ENCODE measurements around the gene INHBC.

Gene INHBC

DNA sequence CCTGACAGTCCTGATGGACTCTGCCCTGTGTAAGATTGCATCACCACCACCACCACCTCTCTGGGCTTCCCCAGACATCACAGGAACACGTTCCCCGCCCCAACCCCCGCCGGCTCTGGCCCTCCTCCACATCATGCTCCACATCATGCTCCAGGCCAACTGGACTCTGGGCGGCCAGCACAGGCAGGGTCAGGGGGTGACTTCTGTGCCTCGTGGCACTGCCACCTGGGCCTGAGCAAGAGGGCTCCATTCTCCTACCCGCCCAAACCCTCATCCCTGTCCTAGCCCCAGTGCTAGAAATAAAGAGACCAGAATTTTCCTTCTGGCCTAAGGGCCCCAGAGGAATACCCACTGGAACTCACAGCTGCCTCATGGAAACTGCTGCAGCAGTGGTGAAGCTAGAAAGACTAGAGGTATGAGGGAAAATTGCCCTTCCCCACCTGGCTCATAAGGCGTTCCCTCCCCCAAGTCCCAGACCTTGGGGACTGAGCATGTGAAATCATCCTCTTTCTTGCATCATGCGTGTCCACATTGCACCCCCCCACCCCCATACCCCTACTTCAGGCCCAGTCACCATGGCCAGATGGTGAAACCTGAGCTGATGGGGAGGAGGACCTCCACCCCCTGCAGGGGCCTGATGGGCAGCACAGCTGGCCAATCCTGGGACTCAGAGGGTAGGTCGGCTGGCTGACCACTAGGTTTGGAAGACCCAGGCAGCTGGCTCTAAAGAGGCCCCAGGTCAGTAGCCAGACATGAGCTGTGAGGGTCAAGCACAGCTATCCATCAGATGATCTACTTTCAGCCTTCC is 20.2 kb downstream of the INHBC start, which contains the start of gene INHBE:
Gene INHBE, plus strand, starts transcription at position 742 of the 808 bp plus-strand sequence. CDS start 230 bp downstream, outside the sequence.
- peak; percentile 25 for DNase-seq

DNA sequence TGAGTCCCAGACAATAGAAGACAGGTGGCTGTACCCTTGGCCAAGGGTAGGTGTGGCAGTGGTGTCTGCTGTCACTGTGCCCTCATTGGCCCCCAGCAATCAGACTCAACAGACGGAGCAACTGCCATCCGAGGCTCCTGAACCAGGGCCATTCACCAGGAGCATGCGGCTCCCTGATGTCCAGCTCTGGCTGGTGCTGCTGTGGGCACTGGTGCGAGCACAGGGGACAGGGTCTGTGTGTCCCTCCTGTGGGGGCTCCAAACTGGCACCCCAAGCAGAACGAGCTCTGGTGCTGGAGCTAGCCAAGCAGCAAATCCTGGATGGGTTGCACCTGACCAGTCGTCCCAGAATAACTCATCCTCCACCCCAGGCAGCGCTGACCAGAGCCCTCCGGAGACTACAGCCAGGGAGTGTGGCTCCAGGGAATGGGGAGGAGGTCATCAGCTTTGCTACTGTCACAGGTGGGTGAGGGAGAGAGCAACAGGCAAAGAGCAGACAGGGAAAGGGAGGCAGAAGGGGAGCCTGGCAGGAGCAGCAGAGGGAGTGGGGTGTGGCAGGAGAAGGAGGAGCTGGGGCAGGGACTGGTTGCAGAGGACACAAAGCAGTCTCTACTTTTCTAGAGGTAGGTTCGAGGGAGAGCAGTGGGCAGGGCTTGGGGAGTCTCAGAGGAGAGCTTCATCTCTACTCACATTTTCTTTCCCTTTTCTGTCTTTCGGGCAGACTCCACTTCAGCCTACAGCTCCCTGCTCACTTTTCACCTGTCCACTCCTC is 21.0 kb downstream of the INHBC start:
- no peak for DNase-seq

DNA sequence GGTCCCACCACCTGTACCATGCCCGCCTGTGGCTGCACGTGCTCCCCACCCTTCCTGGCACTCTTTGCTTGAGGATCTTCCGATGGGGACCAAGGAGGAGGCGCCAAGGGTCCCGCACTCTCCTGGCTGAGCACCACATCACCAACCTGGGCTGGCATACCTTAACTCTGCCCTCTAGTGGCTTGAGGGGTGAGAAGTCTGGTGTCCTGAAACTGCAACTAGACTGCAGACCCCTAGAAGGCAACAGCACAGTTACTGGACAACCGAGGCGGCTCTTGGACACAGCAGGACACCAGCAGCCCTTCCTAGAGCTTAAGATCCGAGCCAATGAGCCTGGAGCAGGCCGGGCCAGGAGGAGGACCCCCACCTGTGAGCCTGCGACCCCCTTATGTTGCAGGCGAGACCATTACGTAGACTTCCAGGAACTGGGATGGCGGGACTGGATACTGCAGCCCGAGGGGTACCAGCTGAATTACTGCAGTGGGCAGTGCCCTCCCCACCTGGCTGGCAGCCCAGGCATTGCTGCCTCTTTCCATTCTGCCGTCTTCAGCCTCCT is 21.6 kb downstream of the INHBC start:
- peak; percentile 43 for DNase-seq

DNA sequence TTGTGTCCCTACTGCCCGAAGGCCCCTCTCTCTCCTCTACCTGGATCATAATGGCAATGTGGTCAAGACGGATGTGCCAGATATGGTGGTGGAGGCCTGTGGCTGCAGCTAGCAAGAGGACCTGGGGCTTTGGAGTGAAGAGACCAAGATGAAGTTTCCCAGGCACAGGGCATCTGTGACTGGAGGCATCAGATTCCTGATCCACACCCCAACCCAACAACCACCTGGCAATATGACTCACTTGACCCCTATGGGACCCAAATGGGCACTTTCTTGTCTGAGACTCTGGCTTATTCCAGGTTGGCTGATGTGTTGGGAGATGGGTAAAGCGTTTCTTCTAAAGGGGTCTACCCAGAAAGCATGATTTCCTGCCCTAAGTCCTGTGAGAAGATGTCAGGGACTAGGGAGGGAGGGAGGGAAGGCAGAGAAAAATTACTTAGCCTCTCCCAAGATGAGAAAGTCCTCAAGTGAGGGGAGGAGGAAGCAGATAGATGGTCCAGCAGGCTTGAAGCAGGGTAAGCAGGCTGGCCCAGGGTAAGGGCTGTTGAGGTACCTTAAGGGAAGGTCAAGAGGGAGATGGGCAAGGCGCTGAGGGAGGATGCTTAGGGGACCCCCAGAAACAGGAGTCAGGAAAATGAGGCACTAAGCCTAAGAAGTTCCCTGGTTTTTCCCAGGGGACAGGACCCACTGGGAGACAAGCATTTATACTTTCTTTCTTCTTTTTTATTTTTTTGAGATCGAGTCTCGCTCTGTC is 22.3 kb downstream of the INHBC start:
- no peak for DNase-seq

DNA sequence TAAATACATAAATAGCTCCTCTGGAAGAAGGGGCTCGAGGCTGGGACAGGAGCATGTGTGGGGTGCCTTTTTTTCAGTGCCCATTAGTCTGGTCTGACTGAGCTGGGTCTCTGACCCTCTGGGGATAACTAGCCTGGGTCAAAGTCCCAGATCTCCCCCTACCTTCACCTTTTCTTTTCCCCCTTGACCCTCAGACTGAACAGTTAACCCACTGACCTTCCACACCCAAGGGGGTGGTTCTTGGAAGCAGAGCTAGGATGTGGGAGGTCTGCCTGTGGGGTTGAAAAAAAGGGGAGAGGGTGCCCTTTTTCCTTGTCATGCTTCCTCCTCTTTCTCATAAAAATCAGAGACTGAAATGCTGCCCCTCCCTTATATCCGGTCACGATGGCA is 24.1 kb downstream of the INHBC start:
- DNase-seq, result no peak

DNA sequence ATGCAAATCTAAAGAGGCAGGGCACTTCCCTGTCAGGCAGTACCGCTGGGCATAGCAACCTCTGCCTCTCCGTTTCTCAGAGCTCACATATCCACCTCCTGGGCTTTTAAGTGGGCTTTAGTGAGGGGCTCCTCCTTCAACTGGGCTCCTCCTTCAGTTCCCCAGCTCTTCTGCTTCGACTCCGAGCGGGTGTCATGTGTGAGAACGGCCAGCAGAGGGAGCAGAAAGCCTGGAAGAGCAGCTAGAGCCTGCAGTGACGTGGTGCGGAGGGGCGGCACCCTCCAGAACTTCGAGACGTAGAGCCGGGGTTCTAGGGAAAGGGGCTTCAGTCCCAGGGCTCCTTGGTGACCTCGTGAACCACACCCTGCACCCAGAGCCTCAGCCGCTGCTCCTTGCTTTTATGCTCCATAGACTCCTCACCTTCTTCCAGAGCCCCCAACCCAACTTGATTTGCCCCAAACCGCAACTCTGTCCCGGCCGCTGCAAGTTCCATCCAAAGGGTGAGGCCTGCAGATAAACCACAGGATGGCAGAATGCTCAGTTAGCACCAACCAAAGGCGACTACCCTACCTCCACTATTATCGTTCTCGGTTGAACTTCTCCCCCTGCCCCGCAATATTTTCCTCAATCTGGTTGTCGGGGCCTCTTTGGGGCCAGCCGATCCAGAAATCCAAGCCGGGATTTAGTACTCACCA is 24.6 kb downstream of the INHBC start:
- DNase-seq, result peak; percentile 86

DNA sequence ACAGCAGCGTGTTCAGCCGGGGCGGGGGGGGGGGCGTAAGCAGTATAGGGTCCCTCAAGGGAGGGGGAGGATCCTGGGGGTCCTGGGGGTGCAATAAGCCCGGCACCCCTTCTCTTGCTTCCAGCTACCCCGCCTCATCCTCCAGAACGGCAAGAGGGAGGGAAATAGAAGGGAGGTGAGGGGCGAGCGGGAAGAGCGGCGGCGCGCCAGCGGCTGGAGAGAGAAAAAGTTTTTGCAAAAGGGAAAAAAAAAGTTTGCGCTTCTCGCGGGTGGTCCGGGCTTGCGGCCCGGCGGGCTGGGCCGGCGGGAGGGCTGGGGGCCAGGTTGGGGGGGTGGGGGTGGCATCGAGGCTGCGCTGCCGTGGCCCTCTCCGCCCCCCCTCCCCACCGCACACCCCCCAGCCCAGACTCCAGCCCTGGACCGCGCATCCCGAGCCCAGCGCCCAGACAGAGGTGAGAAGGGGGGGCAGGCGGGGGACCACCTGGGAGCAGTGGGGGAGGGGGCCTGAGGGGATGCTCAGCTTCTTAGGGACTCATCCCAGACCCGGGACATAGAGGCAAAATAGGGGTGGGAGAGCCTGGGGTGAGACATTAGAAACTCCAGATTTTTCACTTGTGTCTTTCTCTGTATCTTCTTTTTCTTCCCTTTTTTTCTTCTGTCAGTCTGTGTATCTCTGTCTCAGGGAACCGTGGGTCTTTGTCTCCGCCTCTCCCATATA is 25.3 kb downstream of the INHBC start, which contains the start of gene GLI1:
Gene GLI1, plus strand, starts transcription at position 36 of the 718 bp plus-strand sequence. CDS start 3,907 bp downstream, outside the sequence.
- DNase-seq, result no peak

DNA sequence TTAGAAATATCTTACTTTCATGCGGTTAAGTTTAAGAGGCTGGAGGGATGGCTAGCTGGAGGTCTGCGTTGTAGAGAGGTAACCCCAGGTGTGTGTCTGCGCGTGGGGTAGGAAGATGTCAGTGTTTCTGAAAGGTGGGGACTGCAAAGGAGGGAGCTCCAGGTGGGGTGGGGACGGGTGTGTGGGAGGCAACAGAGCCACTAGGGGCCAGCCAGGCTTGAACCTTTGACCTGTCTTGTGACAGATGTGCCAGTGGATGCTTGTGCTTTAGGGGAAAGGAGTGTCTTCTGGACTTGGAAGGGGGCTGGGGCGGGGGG is 25.8 kb downstream of the INHBC start:
- DNase-seq, result no peak

DNA sequence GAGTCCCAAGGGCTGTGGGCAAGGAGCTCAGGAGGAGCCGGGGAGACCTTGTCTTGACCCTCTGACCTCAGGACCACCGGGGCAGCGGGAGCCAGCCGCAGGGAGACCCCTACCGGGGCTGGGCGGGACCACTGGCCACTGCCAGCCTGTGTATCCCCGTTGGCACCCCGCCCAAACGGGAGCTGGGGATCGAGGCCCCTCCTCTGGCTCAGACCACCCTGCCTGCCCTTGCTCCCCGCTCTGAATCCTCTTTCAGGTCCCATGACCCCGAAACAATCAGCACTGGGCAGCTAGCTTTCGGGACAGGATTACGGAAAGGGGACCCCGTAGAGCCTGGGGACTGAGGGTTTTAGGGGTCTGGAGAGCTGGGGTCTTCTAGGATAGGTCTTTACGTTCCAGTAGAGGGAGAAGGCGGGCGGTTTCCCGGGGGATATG is 26.3 kb downstream of the INHBC start:
- no peak for DNase-seq

DNA sequence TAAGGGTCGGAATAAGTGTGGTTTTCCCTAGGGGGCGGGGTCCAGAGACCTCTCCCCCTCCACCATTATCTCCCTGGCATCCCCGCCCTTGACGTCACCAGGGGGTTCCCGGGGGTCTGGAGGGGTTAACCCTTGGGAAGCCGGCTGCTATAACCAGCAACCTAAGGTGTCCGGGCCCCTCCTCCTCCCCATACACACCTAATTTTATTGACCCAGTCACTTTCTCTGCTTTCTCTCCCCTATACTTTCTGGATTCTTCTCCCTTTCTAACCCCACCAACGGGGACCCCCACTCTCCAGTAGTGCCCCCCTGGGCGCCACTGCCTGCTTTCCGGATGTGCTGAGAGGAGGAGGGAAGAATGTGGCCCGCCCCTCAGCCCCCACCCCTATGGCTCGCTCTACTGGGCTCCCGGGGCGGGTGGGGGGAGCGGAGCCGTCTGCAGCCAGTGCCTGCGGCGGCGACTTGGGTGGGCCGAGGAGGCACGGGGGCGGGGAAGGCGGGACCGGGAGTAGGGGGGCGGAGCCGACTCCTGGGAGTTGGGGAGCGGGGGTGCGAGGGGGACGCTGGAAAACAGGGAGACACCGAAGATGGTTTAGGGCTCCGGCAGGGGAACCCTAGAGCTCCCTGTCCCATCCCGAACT is 26.8 kb downstream of the INHBC start:
- DNase-seq, result no peak

DNA sequence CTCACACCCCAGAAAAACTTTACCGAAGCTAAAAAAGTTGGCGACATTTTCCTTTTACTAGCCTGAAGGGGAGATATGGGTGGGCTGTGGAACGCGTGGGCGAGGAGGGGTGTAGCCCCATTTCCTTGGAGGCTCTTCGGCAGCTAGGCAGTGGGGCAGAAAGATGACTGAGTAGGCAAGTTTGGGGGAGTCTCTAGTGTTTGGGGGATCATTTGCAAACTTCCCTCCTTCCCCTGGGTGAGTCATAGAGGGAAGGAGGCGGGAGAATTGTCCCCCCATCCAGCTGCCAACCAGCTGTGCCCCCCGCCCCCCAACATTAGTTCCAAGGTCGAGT is 27.3 kb downstream of the INHBC start:
- DNase-seq, result no peak

DNA sequence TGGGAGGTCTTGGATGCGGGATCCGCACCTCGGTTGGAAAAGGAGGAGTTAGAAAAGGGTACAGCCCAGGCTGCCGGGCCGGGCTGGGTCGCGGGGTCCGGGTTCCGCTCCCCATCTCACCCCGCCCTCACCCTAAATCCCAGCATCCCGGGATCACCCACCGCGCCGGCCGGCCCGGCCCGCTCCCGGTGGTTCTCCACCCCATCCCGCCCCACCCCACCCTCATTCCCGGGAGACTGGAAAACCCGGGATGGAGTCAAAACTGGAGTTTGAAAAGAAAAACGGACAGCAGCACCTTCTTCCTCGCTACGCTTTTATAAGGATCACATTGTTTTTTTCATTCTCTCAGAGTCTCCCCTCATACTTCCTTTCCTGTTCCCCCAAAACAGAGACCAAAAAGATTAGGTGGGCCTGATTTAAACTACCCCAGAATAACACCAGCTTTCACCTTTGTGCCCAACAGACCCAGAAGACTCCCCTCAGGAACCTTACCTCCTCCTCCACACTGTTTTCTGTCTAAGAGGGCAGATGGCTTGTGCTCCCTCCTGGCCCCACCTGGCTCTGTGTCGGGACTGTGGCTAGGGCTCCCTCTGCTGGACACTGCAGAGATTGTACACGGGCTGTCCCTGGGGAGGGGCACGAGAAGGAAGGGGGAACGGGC is 27.8 kb downstream of the INHBC start:
- DNase-seq, result peak; percentile 81

DNA sequence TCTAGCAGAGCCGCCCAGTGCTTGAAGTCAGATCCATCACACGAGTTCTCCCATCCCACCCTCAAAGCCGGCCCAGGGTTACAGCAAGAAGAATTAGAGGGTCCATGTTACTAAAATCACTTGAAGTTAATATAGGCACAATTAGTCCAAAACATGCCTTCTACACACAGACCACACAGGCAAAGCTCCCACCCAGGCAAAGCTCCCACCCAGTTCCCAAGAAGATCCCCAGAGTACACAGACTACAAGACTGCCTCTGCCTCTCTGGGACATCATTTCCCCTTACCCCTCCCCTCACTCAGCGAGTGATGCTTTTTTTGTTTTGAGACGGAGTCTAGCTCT is 28.3 kb downstream of the INHBC start:
- no peak for DNase-seq

DNA sequence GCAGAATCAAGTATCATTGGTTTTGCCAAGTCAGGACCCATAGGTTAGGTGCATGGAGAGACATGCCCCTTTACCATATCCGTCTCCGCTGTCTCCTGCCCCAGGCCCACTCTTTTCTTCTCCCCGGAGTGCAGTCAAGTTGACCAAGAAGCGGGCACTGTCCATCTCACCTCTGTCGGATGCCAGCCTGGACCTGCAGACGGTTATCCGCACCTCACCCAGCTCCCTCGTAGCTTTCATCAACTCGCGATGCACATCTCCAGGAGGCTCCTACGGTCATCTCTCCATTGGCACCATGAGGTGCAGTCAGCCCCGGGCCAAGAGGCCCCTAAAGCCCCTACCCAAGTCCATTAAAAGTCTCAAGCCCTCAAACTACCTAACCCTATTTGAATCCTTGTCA is 30.0 kb downstream of the INHBC start:
- no peak for DNase-seq

DNA sequence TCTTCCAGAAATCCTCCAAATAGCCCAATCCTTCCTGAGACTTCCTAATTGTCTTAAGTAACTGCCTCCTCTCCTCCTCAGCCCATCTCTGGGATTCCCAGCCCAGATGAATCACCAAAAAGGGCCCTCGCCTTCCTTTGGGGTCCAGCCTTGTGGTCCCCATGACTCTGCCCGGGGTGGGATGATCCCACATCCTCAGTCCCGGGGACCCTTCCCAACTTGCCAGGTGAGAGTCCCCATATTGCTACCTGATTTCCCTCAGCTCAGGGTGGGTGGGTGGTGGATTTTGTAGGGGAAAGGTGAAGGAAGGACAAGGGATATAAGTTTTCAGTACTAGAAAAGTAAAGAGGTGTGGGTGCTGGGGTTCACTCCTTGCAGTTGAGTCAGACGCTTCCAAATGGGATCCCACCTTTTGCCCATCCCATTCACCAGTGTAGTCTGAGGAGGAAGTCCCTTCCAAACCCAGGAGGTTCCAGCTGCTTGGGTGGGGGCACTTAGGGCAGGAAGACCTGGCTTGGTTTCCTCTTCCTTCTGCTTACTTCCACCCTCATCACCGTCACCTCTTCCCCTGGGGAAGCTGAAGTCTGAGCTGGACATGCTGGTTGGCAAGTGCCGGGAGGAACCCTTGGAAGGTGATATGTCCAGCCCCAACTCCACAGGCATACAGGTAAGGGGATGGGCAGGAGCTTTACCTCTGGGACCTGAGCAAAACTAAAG is 30.6 kb downstream of the INHBC start:
- DNase-seq, result no peak

DNA sequence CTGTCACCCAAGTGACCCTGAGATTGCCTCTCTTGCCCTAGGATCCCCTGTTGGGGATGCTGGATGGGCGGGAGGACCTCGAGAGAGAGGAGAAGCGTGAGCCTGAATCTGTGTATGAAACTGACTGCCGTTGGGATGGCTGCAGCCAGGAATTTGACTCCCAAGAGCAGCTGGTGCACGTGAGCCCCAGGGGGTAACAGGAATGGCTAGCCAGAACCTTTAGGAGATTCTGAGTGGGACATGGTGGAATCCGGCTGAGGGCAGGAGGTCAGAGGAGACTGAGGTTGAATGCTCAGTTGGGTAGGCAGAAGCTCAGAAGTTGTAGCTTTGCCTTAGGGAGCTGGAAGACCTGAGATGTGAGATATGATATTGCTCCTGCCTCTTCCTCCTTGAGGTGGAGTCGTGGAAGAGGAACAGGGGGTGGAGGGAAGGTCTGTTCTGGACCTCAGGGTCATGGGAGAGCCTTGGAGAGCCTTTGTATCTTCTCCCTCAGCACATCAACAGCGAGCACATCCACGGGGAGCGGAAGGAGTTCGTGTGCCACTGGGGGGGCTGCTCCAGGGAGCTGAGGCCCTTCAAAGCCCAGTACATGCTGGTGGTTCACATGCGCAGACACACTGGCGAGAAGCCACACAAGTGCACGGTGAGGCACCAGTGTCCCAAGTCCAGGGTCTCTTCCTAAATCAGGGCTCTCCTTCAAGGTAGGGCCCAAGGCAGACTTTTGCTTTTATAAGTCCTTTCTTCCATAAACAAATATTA is 31.3 kb downstream of the INHBC start:
- DNase-seq, result no peak

DNA sequence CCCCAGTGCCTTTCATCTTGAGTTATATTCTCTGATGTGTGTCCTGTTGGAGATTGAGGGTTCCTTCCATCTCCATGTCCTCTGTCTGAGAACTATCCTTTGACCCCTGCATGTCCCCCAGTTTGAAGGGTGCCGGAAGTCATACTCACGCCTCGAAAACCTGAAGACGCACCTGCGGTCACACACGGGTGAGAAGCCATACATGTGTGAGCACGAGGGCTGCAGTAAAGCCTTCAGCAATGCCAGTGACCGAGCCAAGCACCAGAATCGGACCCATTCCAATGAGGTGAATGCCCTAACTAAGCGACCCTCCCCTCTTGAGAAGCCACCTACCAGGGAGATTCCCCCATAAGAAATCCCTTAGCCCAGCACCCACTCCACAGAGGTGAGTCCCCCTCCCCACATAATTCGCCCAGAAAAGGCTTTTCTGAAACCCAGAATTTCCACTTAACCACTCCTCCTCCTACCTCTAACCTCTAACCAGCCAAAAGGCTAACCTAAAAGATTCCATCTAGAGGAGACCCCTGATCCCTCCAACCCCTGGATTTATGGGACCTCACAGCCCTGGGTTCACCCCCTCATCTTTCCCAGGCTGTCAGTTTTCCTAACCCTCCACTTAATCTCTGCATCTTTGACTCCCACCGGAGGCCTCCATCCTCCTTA is 32.8 kb downstream of the INHBC start:
- no peak for DNase-seq

DNA sequence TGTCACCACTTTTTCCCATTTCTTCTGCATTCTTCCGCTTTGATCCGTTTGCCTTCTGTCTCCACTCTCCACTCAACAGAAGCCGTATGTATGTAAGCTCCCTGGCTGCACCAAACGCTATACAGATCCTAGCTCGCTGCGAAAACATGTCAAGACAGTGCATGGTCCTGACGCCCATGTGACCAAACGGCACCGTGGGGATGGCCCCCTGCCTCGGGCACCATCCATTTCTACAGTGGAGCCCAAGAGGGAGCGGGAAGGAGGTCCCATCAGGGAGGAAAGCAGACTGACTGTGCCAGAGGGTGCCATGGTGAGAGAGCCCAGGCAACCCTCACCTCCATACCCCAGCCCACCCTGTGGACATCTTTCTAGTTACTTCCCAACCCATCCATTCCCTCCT is 33.3 kb downstream of the INHBC start:
- no peak for DNase-seq

Data from NCI-H1694 treated with DMSO at 0.1 percent for 48 hours (cell line).